Loucy (cell line): ENCODE measurements around the gene PYGL.

Experiments
- H2AFZ ChIP-seq: fragments of 200-600 bp; sonication (generic); 2 replicates; pipeline ENCODE4 v1.6.0; 2016; ENCODE audit warnings: antibody characterized with exemption, mild to moderate bottlenecking, low read length, moderate library complexity
- H3F3A ChIP-seq: fragments of 200-600 bp; 2 replicates; pipeline ENCODE4 v1.6.0; 2016; ENCODE audit warnings: antibody characterized with exemption, low read depth, mild to moderate bottlenecking
- H3K27me3 ChIP-seq: fragments of 200-600 bp; sonication (generic); 2 replicates; pipeline ENCODE4 v1.6.1; 2014; ENCODE audit warnings: low read length, mild to moderate bottlenecking; ENCODE audit not compliant: insufficient read depth, poor library complexity, severe bottlenecking
- H3K36me3 ChIP-seq: fragments of 200-600 bp; sonication (generic); 2 replicates; pipeline ENCODE4 v1.6.1; 2016; ENCODE audit warnings: low read length; ENCODE audit not compliant: insufficient read depth
- H3K4me1 ChIP-seq: fragments of 200-600 bp; sonication (generic); 2 replicates; pipeline ENCODE4 v1.5.1; 2014; ENCODE audit warnings: low read length, mild to moderate bottlenecking; ENCODE audit not compliant: insufficient read depth, poor library complexity, severe bottlenecking
- H3K4me2 ChIP-seq: fragments of 200-600 bp; sonication (generic); 2 replicates; pipeline ENCODE4 v1.6.0; 2014; ENCODE audit warnings: antibody characterized with exemption, low read length, low read depth, mild to moderate bottlenecking; ENCODE audit not compliant: poor library complexity, severe bottlenecking
- H3K4me3 ChIP-seq: fragments of 200-600 bp; sonication (generic); 2 replicates; pipeline ENCODE4 v1.5.1; 2014; ENCODE audit warnings: low read length, mild to moderate bottlenecking, mixed read lengths; ENCODE audit not compliant: poor library complexity, severe bottlenecking
- H3K79me2 ChIP-seq: fragments of 200-600 bp; sonication (generic); 2 replicates; pipeline ENCODE4 v1.6.1; 2014; ENCODE audit warnings: low read length; ENCODE audit not compliant: insufficient read depth
- H3K9ac ChIP-seq: fragments of 200-600 bp; sonication (generic); 2 replicates; pipeline ENCODE4 v1.6.0; 2014; ENCODE audit warnings: mild to moderate bottlenecking, low read depth, low read length, moderate library complexity; ENCODE audit not compliant: poor library complexity, severe bottlenecking
- H3K9me2 ChIP-seq: fragments of 200-600 bp; sonication (generic); replicated peaks from 2 replicates; pipeline ENCODE4 v1.6.1; 2016; ENCODE audit warnings: low read depth, low read length, mixed read lengths
- H3K9me3 ChIP-seq: fragments of 200-600 bp; sonication (generic); 2 replicates; pipeline ENCODE4 v1.6.1; 2014; ENCODE audit warnings: mild to moderate bottlenecking, antibody characterized with exemption, low read length, low read depth; ENCODE audit not compliant: insufficient read depth
- H4K20me1 ChIP-seq: fragments of 200-600 bp; sonication (generic); 2 replicates; pipeline ENCODE4 v1.6.0; 2014; ENCODE audit warnings: antibody characterized with exemption, low read length, mild to moderate bottlenecking; ENCODE audit not compliant: insufficient read depth, poor library complexity, severe bottlenecking
- EZH2phosphoT487 ChIP-seq: fragments of 200-600 bp; IDR thresholded peaks from 2 replicates; pipeline ENCODE4 v1.6.1; 2018; ENCODE audit warnings: antibody characterized with exemption, mild to moderate bottlenecking, moderate library complexity, borderline replicate concordance
- TF ChIP-seq, protein P1 (sequence below): fragments of 200-600 bp; sonication (generic); conservative IDR thresholded peaks from 2 replicates; pipeline ENCODE4 v1.5.1; 2014; ENCODE audit warnings: mild to moderate bottlenecking, antibody characterized with exemption, low read length

PYGL gene

DNA sequence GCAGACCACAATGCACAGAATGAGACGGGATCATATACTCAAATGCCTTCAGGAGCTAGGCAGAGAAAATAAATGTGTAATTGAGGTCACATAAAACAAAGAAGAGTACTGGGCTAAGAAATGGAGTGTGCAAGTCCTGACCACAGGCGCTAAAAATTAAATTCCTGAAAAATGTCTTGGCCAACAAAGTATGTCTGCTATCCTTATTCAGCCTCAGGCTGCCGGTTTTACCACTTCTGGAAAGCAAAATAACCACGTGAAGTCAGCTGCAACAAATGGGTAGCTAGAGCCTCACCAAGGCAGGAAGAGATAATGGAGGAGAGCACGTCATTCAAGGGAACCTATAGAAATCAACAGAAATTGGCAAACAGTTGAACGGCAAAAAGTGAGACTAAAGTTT lies 3.1 kb downstream of the PYGL start:
- H3K4me1 ChIP-seq: peaks cover 31% of the 10 kb centered on the region
- H3K9me3 ChIP-seq: no peaks in the 10 kb centered on the region
- no peaks in the 10 kb centered on the region for H3K9me2 ChIP-seq
- peaks cover 8% of the 10 kb centered on the region; the same call in 1 of the 2 replicates for H3K79me2 ChIP-seq
- H4K20me1 ChIP-seq: no peaks in the 10 kb centered on the region
- H3K4me2 ChIP-seq: peak overlapping the region; percentile 31
- H2AFZ ChIP-seq: no peak overlapping the region
- TF ChIP-seq, protein P1, sequence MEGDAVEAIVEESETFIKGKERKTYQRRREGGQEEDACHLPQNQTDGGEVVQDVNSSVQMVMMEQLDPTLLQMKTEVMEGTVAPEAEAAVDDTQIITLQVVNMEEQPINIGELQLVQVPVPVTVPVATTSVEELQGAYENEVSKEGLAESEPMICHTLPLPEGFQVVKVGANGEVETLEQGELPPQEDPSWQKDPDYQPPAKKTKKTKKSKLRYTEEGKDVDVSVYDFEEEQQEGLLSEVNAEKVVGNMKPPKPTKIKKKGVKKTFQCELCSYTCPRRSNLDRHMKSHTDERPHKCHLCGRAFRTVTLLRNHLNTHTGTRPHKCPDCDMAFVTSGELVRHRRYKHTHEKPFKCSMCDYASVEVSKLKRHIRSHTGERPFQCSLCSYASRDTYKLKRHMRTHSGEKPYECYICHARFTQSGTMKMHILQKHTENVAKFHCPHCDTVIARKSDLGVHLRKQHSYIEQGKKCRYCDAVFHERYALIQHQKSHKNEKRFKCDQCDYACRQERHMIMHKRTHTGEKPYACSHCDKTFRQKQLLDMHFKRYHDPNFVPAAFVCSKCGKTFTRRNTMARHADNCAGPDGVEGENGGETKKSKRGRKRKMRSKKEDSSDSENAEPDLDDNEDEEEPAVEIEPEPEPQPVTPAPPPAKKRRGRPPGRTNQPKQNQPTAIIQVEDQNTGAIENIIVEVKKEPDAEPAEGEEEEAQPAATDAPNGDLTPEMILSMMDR: no peak
- no peak for TF ChIP-seq EZH2phosphoT487
- no peak overlapping the region for H3K9ac ChIP-seq
- no peaks in the 10 kb centered on the region for H3K36me3 ChIP-seq
- H3F3A ChIP-seq: no peaks in the 10 kb centered on the region
- no peak overlapping the region for H3K4me3 ChIP-seq
- no peaks in the 10 kb centered on the region for H3K27me3 ChIP-seq

DNA sequence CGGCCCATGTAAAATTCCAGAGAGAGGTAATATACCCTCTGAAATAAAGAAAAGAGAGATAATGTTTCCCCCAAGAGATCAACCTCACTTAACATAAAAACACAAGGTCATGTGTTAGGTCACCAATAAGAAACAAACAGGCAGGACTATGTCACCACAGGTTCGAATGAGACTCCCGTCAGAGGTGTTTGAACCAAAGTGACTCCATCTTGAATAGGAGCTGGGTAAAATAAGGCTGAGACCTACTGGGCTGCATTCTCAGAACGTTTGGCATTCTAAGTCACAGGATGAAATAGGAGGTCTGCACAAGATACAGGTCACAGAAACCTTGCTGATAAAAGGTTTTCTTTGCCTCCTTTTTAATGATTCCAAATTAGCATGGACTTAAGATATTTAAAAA lies 6.5 kb downstream of the PYGL start:
- no peaks in the 10 kb centered on the region; the same call in 1 of the 2 replicates for H3K79me2 ChIP-seq
- H3F3A ChIP-seq: no peaks in the 10 kb centered on the region
- no peaks in the 10 kb centered on the region for H3K9me2 ChIP-seq
- H3K9me3 ChIP-seq: no peaks in the 10 kb centered on the region
- H2AFZ ChIP-seq: no peak overlapping the region
- H4K20me1 ChIP-seq: no peaks in the 10 kb centered on the region
- H3K36me3 ChIP-seq: no peaks in the 10 kb centered on the region
- H3K9ac ChIP-seq: no peak overlapping the region
- H3K4me3 ChIP-seq: no peak overlapping the region
- TF ChIP-seq, protein P1: no peak
- H3K27me3 ChIP-seq: no peaks in the 10 kb centered on the region
- H3K4me1 ChIP-seq: peaks cover 30% of the 10 kb centered on the region
- H3K4me2 ChIP-seq: peak overlapping the region; percentile 27

DNA sequence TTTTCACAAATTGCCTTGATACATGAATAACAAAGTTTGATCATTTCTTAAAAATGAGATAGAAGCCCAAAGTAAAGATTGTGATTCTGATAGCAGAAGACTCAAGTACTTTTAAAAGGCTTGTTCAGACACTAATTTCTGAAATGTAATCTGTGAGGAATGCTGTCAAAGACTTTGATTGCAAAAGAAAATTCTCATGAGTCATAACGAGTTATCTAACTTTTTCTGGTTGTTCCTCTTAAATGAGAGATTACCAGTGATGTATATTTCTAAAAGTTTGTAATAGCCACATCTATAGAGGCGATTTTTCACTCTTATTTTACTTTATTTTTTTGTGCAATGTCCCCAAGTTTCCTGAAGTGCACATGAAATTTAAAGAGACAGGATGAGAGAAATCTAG lies 7.0 kb downstream of the PYGL start:
- Histone ChIP-seq H3K79me2 (no peaks in the 10 kb centered on the region; the same call in 1 of the 2 replicates), H3K9ac (no peak overlapping the region), H3K9me2 (no peaks in the 10 kb centered on the region), H3K4me3 (no peak overlapping the region), H3F3A (no peaks in the 10 kb centered on the region), H3K27me3 (no peaks in the 10 kb centered on the region), H4K20me1 (no peaks in the 10 kb centered on the region), H3K4me2 (peak overlapping the region; percentile 27), H3K36me3 (no peaks in the 10 kb centered on the region; the same call in 1 of the 2 replicates), H3K9me3 (no peaks in the 10 kb centered on the region), H3K4me1 (peaks cover 35% of the 10 kb centered on the region), H2AFZ (no peak overlapping the region)
- TF ChIP-seq EZH2phosphoT487: no peak
- TF ChIP-seq, protein P1: no peak
